Measurements from ENCODE around the gene ID3. TPM values are rescaled to one million over a fixed set of nuclear protein-coding genes. Genes with fewer than 3 reads are reported as not detected.

Gene ID3
- total RNA-seq, 1 experiment from 2014 or later, result 119 TPM

DNA sequence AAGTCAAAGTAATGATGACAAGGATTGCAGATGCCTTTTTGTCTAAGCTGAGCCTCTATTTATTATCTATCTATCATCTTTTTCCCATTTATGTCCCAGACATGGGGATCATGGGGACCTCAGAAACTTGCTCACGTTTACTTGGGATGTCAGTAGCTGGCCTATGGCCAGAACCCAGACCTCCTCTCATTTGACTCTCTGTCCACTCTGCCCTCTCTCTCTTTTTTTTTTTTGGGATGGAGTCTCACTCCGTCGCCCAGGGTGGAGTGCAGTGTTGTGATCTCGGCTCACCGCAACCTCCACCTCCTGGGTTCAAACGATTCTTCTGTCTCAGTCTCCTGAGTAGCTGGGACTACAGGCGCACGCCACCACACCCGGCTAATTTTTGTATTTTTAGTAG lies 3.7 kb upstream of the ID3 start:
- H3K27me3 ChIP-seq (ENCODE audit: insufficient read depth, low read length), result no peaks in the 10 kb centered on the region
- no peak overlapping the region for H2AK5ac ChIP-seq (ENCODE audit: insufficient read length, low read length)
- H3K18ac ChIP-seq (ENCODE audit: insufficient read length, low read depth, low read length), result no peak overlapping the region
- Mint-ChIP-seq H3K27ac (peak overlapping the region; percentile 14 to 100 (median 91); a peak in 4 of 7 replicates), H3K27me3 (ENCODE audit: low read depth) (peaks cover 11% of the 10 kb centered on the region), H3K36me3 (ENCODE audit: insufficient read depth in 1 of 3, low read depth in 3 of 3) (peaks cover 2 to 8% (median 5%) of the 10 kb centered on the region in 3 experiments; a peak in 3 of 7 replicates), H3K9me3 (peaks cover 0 to 2% of the 10 kb centered on the region in 2 experiments; a peak in 1 of 5 replicates), H3K4me1 (peaks cover 67 to 74% of the 10 kb centered on the region in 2 experiments), H3K4me3 (peak overlapping the region in 1 of 2 experiments; percentile 54; a peak in 1 of 5 replicates)
- no peak overlapping the region for H3K4ac ChIP-seq (ENCODE audit: low read depth, low read length)
- H2BK120ac ChIP-seq (ENCODE audit: low read depth, low read length, poor library complexity, severe bottlenecking), result no peak overlapping the region
- H3K9ac ChIP-seq (ENCODE audit: extremely low read depth, insufficient read length, low read length), result no peak overlapping the region
- DNase-seq, result no peak
- H2BK12ac ChIP-seq (ENCODE audit: insufficient read length, low read depth, low read length), result no peak overlapping the region
- WGBS (ENCODE audit: extremely low coverage, insufficient read length, low lambda C conversion rate), result no CpG with 5 or more reads among the region's 9 CpGs
- TF ChIP-seq CTCF (conservative IDR thresholded peaks at IDR 0.05), result no peak
- H3K14ac ChIP-seq (ENCODE audit: insufficient read depth, low read length), result no peak overlapping the region
- no peak overlapping the region for H2BK20ac ChIP-seq (ENCODE audit: low read depth, low read length, poor library complexity, severe bottlenecking)
- peaks cover 12% of the 10 kb centered on the region; the same call in 1 of the 2 replicates for H3K4me1 ChIP-seq (ENCODE audit: insufficient read depth, low read length)
- no peak overlapping the region for H3K27ac ChIP-seq (ENCODE audit: insufficient read length, low read depth, low read length)
- no peak overlapping the region for H3T11ph ChIP-seq (ENCODE audit: low read length)
- H3K79me2 ChIP-seq (ENCODE audit: insufficient read depth, low read length), result peaks cover 7% of the 10 kb centered on the region; the same call in 1 of the 2 replicates
- H2BK5ac ChIP-seq (ENCODE audit: insufficient read length, low read length), result no peak overlapping the region
- H3K23me2 ChIP-seq (ENCODE audit: insufficient read length, low read depth, low read length, poor library complexity, severe bottlenecking), result peaks cover 17% of the 10 kb centered on the region
- H3K4me2 ChIP-seq (ENCODE audit: insufficient read depth, insufficient read length, low read length), result no peak overlapping the region
- no peak overlapping the region for H3K23ac ChIP-seq (ENCODE audit: insufficient read length, low read depth, low read length)
- no peaks in the 10 kb centered on the region for H4K20me1 ChIP-seq (ENCODE audit: control insufficient read depth, insufficient read depth, insufficient read length)
- H3K9me3 ChIP-seq (ENCODE audit: control insufficient read depth, low read depth, low read length), result no peaks in the 10 kb centered on the region
- H4K8ac ChIP-seq (replicated peaks; ENCODE audit: insufficient read length, low read depth, low read length), result no peak overlapping the region
- no peak overlapping the region for H2BK15ac ChIP-seq (ENCODE audit: low read depth, low read length)
- H4K5ac ChIP-seq (ENCODE audit: insufficient read length, low read depth, low read length), result no peak overlapping the region
- no peaks in the 10 kb centered on the region for H3K79me1 ChIP-seq (ENCODE audit: insufficient read depth, low read depth, low read length, poor library complexity, severe bottlenecking)
- no peak overlapping the region for H2AFZ ChIP-seq (ENCODE audit: low read length)
- H3K56ac ChIP-seq (ENCODE audit: insufficient read length, low read depth, low read length), result no peak overlapping the region
- H4K91ac ChIP-seq (ENCODE audit: insufficient read length, low read depth, low read length), result no peak overlapping the region
